AML-193 (cell line): Measurements from ENCODE around the gene EIF4E.
"Not testable (repeated sequence)": the region's sequence is repeated elsewhere in the genome, so short reads cannot be mapped to it uniquely, and the experiment has no call there.

Source experiments
- DNase-seq, 2 experiments: peaks; one replicate each; lab custom pipeline; 2025; lab: John Stamatoyannopoulos, UW

The EIF4E gene

DNA sequence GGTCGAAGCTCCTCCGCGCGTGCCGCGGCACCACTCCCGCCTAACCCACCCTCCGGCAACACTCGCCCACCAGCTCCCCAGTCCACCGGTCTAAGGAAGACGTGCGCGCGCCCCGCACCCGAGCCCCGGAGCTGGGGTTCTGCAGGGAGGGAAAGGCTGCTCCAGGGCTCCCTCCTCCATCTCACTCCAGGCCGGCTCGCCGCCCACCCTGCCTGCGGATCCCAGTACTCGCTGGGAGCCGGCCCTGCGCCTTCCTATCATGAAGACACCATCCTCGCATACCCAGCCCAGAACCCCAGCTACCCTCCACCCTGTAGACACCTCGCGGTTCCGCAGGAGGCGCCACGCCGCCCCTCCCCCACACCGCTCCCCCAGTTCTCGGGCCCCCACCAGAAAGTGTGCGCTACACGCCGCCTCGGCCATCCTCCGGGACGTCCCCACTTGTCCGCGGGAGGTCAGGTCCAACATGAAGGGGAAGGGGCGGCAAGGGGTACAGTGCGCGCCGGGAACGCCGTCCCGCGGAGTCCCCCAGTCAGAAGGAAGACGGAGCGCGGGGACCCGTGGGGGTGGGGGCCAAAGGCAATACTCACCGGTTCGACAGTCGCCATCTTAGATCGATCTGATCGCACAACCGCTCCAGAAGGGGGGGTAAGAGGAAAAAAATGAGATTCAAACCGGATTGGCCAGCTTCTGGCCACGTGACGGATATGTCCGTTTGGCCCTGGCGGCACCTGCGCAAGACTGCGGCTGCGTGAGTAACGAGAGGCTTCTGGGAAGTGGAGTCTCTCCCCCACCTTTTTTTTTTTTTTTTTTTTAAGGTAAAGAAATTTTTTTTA, at the start of gene EIF4E:
TSS of gene EIF4E (minus strand) at position 629 of the 836 bp plus-strand sequence. CDS start at position 608, 21 bp downstream.
- peak; percentile 93 to 96 for DNase-seq

- no peak for DNase-seq
Observed at GRCh38 chr4:98977557-98977956, 48.6 kb upstream of the EIF4E start.

GRCh38 chr4:98976716-98977115, 47.8 kb upstream of the EIF4E start:
- DNase-seq: no peak

- DNase-seq: no peak
Observed at GRCh38 chr4:98969878-98970785, 41.2 kb upstream of the EIF4E start.

DNA sequence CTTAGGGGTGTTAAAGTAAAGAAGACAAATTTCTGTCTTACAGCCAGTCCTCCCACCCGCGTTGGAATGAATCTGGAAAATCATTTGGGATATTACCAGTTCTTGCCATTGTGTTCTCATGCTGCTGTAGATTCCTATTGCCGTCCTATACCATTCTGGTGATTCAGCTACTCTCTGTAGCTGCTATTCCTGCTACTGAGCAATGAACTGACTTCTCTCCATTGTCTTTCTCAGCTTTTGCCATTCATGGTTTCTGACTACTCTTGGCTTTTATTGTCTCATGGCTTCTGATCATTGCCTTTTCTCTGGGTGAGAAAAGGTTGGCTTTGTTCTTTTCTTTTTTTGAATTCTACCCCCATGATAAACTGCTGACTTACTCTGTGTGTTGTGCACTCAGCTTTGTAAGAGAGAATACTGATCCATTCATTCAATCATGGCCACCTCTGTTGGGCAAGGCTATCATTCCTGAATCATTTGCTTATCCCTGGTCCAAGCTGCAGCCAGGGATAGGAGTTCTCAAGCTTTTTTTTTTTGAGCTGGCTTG, 38.9 kb upstream of the EIF4E start:
- no peak for DNase-seq

GRCh38 chr4:98966926-98967325, 38.0 kb upstream of the EIF4E start:
- no peak for DNase-seq

GRCh38 chr4:98963538-98964433, 34.9 kb upstream of the EIF4E start:
- no peak for DNase-seq

DNA sequence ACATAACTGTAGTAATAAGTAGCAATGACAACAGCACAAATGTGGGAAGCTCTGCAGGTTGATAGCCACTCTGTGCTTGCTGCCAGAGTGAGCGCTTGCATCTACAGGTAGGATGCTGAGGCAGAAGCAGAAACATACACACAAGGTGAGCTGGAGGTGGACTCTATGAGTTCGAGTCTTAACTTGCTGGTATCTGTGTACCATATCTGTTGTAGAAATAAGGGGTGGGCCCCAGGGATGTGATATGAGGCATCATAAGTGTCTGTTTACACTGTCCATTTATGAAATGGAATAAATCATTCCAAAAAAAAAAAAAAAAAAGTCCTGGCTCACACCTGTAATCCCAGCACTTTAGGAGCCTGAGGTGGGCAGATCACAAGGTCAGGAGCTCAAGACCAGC, 32.8 kb upstream of the EIF4E start:
- DNase-seq: no peak

DNA sequence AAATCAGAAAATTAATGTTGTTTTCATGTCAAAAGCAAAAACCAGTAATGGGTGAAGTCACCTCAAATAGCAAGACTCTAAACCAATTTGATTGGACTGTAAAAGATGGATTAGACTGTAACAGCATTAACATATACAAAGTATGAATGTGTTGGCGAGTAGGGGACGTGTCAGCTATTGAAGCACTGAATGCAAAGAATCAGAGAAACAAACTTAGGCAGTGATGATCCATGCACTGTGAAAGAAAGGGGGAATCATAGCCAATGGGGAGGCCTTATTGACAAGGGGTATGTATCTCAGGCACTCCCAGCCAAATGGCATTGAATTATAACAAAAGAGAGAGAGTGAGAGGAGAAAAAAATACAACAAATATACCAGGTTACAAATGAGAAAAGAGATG, 30.5 kb upstream of the EIF4E start:
- DNase-seq: no peak

DNA sequence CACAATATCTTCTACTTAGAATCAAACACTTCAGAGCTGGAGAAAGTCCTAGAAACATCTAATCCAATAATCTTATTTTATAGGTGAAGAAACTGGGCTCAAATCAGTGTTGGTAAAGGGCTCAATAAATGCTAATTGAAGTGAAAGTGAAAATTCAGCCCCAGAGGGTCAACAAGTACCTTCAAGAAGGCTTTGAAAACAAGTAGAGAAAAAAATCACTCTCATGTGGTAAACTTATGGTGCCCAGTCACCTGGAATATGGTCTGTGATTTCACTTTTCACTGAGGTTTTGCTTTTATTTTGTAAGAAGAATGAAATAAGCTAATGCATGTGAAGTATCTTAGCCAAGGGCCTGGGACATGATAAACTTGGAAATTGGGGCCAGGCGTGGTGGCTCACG, 29.1 kb upstream of the EIF4E start:
- no peak for DNase-seq

- no peak for DNase-seq
Observed at GRCh38 chr4:98955229-98955628, 26.3 kb upstream of the EIF4E start.

- DNase-seq: no peak
Observed at GRCh38 chr4:98951710-98952109, 22.8 kb upstream of the EIF4E start.

DNA sequence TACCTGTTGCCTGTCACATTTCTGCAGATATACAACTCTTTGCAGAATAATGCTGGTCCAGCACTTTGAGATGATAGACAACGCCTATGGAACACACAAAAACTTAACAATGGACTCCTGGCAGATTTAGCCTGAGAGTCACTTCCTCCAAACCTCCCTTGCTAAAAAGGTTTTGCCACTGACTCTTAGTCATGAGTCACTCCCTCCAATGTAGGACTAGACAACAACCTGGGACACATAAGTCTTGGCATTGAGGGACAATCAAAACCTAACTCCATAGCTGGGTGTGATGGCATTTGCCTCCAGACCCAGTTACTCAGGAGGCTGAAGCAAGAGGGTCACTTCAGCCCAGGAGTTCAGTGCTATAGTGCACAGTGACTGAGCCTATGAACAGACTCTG, 22.0 kb upstream of the EIF4E start:
- no peak for DNase-seq

DNA sequence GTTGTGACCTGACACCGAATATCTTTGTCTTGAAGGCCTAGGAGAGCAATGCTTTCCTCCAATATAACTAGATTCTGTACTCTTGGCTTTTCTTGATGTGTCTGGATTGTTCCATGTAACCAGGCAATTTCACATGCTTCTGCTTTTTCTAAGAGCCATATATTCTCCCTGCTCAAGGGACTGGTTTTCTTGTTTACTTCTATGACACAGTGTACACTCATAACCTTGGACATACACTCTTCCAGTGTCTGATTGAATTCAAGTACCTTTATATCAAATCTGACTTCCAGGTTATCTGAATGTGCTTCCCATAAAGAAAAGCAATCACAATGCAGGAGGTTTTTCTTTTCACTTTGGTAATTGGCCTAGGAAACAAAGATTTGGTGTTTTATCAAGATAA, 17.4 kb upstream of the EIF4E start:
- no peak for DNase-seq

DNA sequence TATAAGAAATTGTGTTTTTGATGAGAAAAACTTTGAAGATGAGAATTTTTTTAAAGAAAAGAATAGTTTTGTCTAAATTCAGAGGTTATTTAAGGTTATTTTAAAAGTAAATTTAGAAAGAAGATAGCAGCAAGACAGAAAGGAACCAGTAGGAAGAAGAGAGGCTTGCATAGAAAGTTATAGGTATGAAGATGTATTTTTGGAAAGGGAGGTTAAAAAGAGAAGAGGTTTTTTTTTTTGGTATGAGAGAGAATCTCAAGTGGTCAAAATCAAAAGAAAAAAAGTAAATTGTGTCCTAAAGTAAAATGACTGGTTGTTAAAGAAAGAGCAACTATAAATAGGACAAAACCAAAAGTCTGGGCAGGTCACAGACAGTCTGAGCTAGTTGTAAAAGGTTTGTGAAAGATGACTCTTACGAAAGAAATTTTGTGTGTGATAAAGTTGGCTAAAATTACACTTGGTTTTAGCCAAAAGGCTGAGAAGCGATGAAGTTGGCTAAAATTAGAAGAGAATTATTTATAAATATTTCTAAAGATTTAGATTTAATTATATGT, 16.4 kb upstream of the EIF4E start:
- no peak for DNase-seq

DNA sequence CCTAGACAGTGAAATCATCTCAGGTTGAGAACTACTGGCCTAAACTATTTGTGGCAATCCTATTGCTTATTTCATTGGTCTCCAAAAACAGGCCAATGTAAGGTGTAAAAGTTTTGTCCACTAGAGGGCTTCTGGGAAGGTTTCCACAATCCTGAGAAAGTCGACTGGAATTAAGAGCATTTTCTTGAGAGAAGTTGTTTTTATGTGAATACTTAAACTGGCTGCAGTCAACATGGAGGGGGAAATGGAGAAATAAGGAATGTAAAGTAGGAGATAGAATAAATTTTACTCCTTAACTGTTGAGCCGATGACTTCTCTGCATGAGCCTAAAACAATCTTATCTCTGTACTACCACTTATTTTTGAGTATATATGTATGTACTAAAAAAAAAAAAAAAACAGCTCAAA, 11.0 kb upstream of the EIF4E start:
- DNase-seq: peak; percentile 38 to 45

DNA sequence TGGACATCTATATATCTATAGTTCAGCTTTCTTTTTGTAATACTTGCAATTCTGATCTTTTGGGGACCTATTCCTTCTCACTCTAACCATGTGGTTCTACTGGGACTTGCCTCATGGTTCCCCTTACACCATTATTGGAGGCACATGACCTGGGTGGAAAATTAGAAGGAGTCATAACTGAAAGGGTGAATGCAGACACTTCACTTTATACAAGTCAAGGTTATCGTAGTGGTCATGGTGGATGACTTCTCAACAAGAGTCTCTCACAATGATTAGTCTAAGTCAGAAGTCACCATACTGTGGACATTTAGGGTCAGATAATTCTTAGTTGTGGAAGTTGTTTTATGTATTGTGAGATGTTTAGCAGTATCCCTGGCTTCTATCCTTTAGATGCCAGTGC, 10.5 kb upstream of the EIF4E start:
- DNase-seq: no peak

DNA sequence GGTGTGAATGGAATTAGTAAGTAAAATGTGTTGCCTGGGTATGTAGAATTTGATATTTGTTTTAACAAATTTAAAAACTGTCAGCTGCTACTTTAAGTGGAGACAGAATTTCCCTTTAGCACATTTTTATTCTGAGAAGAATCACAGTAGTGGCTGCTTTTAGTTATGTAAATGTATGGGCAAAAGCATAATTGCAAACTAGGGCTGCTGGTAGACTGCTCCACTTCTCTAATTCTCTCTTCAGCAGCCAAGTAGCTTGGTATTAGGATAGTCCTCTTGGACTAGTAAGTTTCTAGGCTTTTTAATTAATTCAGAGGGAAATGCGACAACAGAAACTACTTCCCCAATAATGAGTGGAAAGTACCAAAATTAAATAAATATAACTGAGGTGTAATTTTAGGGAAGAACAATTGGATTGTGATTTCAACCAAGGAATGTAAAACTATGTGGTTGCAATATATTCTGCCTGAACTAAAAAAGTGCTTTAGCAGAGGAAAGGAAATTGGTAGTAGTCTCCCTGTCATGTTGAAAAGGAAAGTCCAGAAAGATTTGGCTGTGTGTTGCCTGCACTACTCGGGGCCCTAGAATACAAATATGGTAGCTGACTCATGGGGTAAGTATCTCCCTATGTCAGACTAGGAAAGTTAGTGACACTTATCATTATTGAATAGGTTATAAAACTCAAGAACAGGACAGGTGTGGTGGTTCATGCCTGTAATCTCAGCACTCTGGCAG, 9.2 kb upstream of the EIF4E start:
- DNase-seq: no peak

GRCh38 chr4:98935633-98936032, 6.7 kb upstream of the EIF4E start:
- DNase-seq: no peak

DNA sequence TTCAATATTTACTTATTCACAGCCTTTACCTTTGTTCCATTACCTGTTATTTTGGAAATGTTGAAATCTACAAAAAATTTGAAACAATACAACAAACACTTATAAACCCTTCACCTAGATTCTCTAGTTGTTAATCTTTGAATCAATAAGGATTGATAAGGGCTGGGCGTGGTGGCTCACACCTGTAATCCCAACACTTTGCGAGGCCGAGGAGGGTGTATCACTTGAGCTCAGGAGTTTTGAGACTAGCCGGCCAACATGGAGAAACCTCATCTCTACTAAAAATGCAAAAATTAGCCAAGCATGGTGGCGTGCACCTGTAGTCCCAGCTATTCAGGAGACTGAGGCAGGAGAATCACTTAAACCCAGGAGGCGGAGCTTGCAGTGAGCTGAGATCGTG, 5.9 kb upstream of the EIF4E start:
- not testable (repeated sequence) for DNase-seq

DNA sequence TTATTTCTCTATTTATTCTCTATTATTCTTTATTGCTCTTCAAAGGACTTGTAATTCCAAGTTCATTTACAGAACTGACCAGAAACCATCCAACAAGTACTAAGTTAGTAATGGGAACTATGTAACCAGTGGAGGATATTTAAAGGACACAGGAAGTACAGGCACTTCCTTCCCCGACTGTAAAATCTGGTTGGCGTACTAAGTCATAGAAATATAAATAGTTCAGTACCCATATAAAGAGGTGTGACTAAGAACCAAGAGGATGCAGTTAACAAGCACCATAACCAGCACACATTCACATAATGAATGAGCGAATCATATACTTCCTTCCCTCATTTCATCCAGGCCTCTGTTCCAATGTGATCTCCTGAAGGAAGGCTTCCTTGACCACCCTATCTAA, 3.6 kb upstream of the EIF4E start:
- DNase-seq: peak in 1 of 2 experiments; percentile 12
